GM06990 (cell line): ENCODE measurements around the gene MTX1.
A peak's percentile ranks its signal among the peaks of the same experiment; 100 is the strongest.
"Not testable (repeated sequence)": the region's sequence is repeated elsewhere in the genome, so short reads cannot be mapped to it uniquely, and the experiment has no call there.

Source experiments
- DNase-seq: peaks from one replicate; pipeline ENCODE4 v3.0.0-alpha.2; 2011; ENCODE audit not compliant: insufficient read length; ENCODE audit errors: extremely low read depth
- H3K27me3 ChIP-seq: replicated peaks from 2 replicates; pipeline ENCODE4 v1.6.0; 2011; ENCODE audit warnings: low read length; ENCODE audit not compliant: control insufficient read depth, insufficient read depth
- H3K36me3 ChIP-seq: 2 replicates; pipeline ENCODE4 v1.5.1; 2011; ENCODE audit warnings: low read length; ENCODE audit not compliant: control insufficient read depth, insufficient read depth
- H3K4me3 ChIP-seq: replicated peaks from 2 replicates; pipeline ENCODE4 v1.5.1; 2011; ENCODE audit warnings: low read depth, mild to moderate bottlenecking, control low read depth, low read length
- TF ChIP-seq, protein P1 (sequence below): IDR thresholded peaks from 2 replicates; pipeline ENCODE4 v1.5.1; 2011; ENCODE audit warnings: low read length, control low read depth, mild to moderate bottlenecking, inconsistent platforms; ENCODE audit not compliant: insufficient read depth, poor library complexity, severe bottlenecking

MTX1 gene

DNA sequence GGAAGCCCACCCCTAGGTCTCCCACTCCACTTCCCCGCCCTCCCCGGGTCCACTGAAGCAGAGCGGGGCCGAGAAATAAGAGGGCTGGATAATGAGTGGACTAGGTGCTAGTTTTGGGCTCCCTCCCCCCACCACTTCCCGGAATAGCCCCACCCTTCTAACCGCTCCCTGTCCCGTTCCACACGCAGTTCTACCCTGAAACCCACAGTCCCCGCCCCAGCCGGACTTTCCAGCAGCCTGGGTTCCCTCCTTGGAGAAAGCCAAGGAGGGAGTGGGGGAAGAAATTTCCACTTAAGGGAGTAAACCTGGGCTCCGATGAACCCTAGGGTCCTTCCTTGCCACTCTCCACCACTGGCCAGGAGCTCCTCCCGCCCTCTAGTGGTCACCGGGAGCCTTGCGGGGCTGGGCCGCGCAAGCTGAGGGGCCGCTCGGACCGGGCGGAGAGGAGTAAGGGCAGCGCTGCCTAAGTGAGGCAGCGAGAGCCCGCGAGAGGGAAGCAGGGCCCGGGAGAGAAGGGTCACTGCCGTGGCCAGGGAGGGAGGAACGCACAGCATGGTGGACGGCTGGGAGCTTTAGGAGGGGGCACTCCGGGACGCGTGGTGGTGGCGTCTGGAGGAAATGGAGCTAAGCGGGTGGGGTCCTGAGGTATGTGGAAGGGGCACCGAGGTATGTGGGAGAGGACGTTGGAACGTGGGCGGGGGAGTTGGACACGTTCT is 15.1 kb upstream of the MTX1 start:
- TF ChIP-seq, protein P1, sequence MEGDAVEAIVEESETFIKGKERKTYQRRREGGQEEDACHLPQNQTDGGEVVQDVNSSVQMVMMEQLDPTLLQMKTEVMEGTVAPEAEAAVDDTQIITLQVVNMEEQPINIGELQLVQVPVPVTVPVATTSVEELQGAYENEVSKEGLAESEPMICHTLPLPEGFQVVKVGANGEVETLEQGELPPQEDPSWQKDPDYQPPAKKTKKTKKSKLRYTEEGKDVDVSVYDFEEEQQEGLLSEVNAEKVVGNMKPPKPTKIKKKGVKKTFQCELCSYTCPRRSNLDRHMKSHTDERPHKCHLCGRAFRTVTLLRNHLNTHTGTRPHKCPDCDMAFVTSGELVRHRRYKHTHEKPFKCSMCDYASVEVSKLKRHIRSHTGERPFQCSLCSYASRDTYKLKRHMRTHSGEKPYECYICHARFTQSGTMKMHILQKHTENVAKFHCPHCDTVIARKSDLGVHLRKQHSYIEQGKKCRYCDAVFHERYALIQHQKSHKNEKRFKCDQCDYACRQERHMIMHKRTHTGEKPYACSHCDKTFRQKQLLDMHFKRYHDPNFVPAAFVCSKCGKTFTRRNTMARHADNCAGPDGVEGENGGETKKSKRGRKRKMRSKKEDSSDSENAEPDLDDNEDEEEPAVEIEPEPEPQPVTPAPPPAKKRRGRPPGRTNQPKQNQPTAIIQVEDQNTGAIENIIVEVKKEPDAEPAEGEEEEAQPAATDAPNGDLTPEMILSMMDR: peak; percentile 100
- H3K36me3 ChIP-seq: no peaks in the 10 kb centered on the region
- peak overlapping the region; percentile 55 for H3K4me3 ChIP-seq
- DNase-seq: peak; percentile 88
- no peaks in the 10 kb centered on the region for H3K27me3 ChIP-seq

DNA sequence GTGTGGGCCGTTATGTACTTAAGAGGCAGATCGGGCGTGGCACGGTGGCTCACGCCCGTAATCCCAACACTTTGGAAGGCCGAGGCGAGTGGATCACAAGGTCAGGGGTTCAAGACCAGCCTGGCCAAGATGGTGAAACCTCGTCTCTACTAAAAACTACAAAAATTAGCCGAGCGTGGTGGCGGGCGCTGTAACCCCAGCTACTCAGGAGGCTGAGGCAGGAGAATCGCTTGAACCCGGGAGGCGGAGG is 14.6 kb upstream of the MTX1 start:
- H3K36me3 ChIP-seq, DNase-seq, H3K27me3 ChIP-seq: not testable (repeated sequence)
- peak overlapping the region; percentile 55 for H3K4me3 ChIP-seq

DNA sequence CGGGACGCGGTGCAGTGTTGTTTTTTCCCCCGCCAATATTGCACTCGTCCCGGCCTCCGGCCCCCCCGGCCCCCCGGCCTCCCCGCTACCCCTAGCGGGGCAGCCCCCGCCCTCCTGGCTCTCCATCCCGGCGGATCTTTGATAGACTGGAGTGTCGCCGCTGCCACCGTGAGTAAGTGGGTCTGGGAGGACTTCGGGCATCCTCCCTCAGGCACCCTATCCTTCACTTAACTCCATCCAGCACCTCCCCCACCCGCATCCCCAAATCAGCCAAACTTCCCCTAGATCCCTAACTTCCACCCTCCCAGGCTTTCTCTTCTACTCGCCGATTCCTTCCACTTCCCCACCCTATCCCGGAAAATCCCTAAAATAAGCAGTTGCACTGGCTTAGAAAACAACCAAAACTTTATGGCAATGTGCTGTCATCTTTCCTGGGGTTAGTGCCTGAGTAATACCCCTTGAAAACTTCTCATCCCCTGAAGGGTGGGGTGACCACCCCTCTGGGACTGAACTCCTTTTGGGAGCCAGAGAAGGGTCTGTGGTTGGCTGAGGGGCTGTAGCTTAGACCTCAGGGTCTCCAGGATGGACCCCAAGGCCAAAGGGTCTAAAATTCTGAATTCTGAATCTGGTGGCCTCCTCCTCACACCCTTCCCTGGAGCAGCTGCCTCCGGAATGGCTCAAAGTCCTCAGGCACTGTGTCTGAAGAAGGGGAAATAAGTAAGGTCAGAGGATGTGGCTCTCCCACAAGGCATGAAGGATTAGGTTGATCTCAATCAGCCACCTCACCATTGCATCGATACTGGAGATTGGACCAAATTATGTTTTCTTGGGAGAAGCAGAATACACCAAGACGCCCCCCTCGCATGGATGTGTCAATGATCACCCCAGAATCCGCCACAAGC is 13.0 kb upstream of the MTX1 start:
- TF ChIP-seq, protein P1: no peak
- Histone ChIP-seq H3K4me3 (peak overlapping the region; percentile 54), H3K27me3 (no peaks in the 10 kb centered on the region), H3K36me3 (no peaks in the 10 kb centered on the region)
- no peak for DNase-seq

DNA sequence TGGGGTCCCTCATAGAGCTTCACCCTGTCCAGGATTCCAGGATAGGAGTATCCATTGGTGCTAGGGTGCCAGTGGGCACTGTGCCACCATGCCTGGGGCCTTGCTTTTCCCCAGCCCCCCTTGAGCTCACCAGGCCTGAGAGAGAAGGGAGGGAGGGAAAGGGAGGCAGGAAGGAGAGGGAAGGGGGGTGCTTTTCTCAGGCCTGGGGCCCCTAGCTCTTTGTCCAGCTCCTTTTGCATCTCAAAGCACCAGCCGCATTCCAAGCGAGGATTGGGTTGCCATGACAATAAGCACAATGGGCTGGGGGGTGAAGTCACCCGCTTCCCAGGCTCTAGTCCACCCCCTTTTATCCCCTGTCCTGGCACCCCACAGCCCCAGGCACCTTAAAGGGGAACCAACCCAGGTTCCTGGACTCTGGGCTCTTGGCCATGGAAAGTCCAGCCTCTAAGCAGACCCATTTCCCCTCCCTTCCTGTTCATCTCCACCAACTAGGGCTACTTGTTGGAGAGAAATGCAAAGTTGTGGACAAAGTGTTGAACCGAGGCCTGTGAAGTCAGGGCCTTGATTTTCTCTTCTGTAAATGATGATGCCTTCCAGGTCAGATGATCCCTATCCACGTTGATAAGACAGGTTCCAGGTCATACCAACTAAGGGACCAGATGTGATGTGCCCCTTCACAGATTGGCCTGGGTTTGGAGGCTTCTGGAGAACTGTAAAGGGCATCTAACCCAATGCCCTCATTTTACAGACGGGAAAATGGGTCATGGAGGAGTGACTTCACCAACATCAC is 12.2 kb upstream of the MTX1 start:
- no peaks in the 10 kb centered on the region for H3K27me3 ChIP-seq
- TF ChIP-seq, protein P1: no peak
- no peak for DNase-seq
- H3K4me3 ChIP-seq: no peak overlapping the region
- H3K36me3 ChIP-seq: no peaks in the 10 kb centered on the region

DNA sequence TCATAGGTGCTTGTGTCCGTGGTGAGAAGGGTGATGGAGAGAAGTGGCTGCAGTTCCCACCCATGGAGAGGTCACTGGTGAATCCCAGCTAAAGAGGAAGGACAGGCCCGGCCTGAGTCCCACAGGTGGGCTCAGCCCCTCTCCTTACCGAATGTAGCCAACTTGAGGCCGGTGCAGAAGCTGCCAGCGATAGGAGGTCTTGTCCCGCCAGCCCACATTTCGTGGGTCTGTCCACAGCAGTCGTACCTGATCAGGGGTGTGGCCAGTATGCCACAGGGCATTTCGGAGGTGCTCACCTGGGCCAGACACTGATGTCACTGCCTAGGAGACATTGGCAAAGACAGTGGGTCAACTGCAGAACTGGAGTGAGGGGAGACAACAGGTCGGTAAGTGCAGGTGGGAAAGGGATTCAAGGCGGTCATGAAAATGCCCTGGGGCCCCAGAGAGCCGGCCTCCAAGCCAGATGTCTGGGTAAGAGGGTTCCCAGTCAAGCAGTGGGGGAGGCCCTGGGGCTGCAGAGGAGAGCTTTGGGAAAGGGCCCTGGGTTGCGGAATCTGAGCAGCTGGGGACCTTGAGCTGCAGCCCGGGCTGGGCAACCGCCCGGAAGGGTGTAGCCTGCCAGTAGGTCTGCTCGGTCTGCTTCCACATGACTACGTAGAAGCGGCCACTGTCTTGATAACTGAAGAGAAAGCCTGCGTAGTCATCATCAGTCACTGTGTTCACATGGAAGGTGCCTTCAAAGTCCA is 11.4 kb upstream of the MTX1 start:
- TF ChIP-seq, protein P1: no peak
- Histone ChIP-seq H3K36me3 (no peaks in the 10 kb centered on the region), H3K27me3 (no peaks in the 10 kb centered on the region), H3K4me3 (no peak overlapping the region)
- DNase-seq: no peak
